ENCODE measurements around the gene RAD23A. TPM values are rescaled to one million over a fixed set of nuclear protein-coding genes. Genes with fewer than 3 reads are reported as not detected.
A peak's percentile ranks its signal among the peaks of the same experiment; 100 is the strongest.

The RAD23A gene
- polyA plus RNA-seq, 1 donor, result 71.9 TPM

GRCh38 chr19:12983542-12984142 is 38.0 kb downstream of the RAD23A start:
- peak; percentile 65 for DNase-seq

DNA sequence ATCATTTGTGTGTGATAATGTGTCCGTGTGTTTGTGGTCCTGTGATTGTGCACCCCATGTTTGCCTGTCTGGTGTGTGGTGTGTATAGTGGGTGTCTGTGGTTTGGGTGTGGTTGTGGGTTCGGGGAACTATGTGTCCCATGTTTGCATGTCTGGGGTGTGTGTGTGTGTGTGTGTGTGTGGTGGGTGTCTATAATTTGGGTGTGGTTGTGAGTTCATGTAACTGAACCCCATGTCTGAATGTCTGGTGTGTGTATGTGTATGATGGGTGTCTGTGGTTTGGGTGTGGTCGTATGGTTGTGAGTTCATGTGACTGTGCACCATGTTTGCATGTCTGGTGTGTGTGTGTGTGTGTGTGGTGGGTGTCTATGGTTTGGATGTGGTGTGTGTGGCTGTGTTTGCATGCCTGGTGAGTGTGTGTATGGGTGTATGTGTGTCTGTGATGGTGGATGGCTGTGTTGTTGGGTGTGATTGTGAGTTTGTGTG is 38.5 kb downstream of the RAD23A start:
- DNase-seq, result no peak

DNA sequence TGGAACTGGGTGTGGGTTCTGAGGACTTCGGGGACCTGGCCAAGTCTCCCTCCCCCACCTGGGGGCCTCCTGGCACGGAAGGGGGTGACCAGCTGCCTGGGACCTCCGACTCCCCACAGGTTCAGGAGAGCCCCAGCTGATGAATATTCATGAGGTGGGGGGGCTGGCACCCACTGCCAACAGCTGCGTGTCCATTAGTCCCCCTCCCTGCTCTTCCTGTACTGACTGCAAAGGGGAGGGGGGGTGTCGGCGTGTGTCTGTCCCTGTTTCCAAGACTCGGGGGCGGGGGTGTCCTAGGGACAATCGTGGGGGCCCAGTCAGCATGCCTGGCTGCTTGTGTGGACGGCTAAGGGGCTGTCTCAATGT is 39.0 kb downstream of the RAD23A start:
- no peak for DNase-seq

- no peak for DNase-seq
Observed at GRCh38 chr19:12985049-12985776, 39.6 kb downstream of the RAD23A start.

DNA sequence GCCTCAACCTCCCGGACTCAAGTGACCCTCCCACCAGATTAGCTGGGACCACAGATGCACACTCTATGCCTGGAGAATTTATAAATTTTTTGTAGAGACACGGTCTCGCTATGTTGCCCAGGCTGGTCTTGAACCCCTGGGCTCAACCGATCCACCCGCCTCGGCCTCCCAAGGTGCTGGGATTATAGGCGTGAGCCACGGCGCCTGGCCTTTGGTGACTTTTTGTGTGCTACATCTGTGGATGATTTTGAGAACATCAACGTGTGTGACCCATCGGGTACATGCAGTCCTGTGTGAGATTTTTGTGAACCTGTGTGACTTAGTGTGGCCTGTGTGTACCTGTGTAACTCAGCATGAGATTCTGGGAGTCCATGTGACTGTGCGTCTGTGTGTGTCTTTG is 41.1 kb downstream of the RAD23A start:
- DNase-seq, result no peak

DNA sequence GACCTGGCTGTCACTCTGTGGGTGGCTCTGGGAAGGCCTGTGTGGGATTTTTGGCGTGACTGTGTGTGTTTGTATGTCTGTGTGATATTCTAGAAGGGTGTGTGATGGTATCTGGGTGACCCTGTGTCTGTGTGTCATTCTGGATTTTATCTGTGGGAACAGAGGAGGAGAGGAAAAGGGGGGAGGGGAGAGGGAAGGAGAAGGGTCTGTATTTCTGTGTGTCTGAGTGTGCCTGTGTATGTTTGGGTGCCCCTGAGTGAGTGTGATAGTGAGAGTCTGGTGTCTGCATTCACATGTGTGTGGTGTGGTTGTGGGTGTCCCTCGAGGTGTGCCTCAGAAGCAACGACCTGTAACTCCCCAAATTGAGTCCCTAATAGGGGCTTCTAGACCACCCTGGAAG is 41.5 kb downstream of the RAD23A start:
- no peak for DNase-seq

DNA sequence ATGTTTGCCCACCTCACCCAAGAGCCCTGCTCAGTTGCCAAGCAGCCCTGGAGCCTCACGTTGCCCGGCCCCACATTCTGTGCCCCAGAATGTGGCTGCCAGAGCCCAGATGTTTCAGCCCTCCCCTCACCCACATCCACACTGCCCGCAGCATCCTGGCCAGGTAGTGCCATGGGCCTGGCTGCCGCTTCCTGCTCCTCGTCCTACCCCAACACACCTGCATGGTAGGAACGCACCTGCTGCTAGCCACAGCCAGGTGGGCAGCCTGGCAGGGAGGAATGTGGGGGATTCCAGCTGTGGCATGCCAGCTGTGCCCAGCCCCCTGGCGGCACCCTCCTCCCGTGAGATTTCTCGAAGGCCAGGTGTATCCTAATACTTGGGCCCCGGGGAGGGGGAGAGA is 42.1 kb downstream of the RAD23A start:
- DNase-seq, result no peak

DNA sequence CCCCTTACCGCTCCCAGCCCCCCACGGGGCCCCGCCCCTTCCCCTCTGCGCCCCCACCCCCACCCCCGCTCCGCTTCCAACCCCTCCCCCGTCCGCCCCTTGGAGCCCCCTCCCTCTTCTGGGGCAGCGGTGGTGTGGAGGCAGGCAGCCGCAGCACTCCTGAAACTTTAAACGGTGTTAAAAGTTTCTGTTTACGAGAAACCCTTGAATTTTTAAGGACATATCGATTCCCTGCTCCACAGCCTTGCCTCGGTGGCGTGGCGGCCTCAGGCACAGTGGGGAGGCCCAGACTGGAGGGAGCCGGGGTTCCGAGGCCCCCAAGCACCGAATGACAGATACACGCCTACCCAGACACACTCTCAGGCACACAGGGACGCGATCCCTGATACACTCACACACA is 44.8 kb downstream of the RAD23A start:
- no peak for DNase-seq

DNA sequence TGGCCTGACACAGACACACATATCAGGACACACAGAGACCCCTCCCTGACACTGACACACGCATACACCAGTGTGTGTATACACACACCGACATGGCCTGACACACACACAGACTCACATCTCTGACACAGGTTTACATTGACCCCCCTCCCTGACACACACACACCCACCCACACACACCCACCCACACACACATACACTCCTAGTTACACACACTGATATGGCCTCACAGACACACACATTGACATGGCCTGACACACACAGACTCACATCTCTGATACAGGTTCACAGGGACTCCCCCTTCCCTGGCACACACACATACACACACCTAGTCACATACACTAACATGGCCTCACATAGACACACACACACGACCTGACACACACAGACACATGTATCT is 45.2 kb downstream of the RAD23A start:
- no peak for DNase-seq

- no peak for DNase-seq
Observed at GRCh38 chr19:12991296-12991695, 45.6 kb downstream of the RAD23A start.

DNA sequence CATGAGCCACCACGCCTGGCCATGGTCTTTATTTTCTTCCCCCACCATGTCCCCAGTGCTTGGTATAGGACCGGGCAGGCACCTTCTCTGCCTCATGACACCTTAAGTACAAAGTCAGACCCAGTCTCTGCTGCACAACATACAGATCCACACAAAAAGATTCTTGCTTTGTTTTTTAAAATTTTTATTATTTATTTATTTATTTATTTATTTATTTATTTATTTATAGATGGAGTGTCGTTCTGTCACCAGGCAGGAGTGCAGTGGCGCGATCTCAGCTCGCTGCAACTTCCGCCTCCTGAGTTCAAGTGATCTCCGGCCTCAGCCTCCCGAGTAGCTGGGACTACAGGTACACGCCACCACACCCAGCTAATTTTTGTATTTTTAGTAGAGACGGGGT is 47.1 kb downstream of the RAD23A start:
- DNase-seq, result no peak

GRCh38 chr19:12993562-12993961 is 47.9 kb downstream of the RAD23A start:
- no peak for DNase-seq

DNA sequence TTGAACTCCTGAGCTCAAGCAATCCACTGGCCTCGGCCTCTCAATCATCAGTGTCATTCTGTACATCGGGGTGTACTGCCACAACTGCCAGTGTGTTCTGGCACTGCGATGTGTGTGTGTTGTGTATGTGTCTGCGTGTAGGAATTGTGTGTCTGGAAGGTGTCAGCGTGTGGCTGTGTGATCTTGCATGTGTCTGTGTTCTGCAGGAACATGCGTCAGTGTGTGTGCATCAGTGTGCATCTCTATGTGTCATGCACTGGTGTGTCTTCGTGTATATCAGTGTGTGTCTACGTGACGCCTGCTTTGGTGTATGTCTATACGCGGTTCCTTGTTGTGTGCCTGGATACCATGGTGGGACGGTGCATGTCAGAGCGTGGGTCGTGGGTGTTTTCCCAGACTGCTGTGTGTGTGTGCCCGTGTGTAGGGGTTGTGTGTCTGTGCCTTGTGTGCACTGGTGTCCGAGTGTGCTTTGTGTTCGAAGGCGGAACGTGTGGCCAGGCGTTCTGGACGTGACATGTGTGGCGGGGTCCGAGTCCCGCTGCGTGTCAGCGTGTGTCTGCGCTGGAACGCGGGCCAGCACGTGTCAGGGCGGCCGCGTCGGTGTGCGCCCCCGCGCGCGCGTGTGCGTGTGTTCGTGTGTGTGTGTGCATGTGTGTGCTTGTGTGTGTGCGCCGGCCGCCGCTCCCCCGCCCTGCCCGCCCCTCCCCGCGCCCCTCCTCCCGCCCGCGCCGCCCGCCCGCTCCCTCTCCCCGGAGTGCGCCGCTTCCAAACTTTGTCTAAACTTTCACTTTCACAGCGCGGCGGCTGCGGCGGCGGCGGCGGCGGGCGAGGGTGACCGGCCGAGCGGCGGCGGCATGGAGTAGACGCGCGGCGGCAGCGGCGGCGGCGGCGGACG is 49.3 kb downstream of the RAD23A start, which contains the start of gene NFIX:
Gene NFIX (plus strand): TSS at position 775 of the 895 bp plus-strand sequence. CDS start 363 bp downstream, outside the sequence.
- DNase-seq, result peak; percentile 63

DNA sequence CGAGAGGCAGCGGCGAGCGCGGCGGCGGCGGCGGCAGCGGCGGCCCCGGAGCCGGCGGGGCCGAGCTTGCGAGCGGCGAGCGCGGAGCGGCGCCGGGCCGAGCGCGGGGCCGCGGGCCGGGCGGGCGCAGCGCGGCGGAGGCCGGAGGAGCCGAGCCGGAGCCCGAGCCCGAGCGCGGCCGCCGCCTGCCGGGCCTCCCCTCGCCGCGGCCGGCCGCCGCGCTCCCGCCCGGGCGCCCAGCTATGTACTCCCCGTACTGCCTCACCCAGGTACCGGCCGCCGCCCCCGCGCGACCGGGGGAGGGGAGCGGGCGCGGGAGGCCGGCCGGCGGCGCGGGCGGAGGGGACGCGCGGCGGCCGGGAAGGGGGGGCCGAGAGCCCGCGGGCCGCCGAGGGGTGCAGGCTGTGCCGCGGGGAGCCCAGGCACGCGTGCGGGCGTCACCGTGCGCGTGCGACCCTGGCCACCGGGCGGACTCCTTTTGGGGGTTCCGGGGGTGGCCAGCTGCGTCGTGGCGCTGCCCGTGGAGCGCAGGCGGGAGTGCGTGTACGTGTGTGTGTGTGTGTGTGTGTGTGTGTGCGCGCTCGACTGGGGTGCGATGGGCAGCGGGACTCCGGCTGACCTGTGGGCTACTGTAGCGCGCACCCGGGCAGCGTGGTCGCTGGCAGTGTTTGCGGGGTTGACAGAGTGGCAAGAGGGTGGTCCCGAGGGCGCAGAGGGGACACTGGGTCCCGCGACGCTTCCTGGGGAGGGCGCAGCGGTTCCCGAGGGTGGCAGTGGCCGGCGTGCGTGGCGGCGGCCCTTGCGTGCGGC is 50.1 kb downstream of the RAD23A start:
- DNase-seq, result no peak

DNA sequence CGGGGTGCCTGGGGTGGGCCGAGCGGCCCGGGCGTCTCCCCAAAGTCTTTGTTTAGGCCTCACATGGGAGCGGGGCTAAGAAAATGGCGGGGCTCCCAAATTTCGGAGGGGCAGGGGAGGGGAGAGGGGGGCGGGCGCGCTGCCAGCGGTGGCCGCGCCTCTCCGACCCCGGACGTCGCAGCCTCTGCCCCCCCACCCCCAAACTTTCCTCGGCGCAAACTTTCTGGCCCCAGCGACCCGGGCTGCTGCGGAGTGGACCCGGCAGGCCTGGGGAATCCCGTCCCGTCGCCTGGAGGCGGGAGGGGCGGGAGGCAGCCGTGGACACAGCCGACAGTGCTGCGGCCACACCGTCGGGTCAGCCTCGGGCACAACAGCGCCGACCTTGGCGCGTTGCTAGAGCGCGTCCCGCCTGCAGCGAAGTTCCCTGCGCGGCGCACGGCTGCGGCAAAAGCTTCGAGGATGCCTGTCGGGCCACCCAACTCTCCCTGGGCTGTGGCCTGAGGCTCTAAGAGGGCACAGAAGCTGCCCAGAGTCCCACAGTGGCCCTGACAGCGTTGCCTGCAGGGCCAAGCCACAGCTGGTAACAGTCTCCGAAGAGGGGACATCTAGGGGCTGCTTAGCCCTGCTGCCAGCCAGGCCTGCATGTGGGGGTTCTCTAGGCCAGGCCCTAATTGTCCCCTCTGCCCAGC is 50.9 kb downstream of the RAD23A start:
- DNase-seq, result no peak

- no peak for DNase-seq
Observed at GRCh38 chr19:12997179-12997966, 51.7 kb downstream of the RAD23A start.

DNA sequence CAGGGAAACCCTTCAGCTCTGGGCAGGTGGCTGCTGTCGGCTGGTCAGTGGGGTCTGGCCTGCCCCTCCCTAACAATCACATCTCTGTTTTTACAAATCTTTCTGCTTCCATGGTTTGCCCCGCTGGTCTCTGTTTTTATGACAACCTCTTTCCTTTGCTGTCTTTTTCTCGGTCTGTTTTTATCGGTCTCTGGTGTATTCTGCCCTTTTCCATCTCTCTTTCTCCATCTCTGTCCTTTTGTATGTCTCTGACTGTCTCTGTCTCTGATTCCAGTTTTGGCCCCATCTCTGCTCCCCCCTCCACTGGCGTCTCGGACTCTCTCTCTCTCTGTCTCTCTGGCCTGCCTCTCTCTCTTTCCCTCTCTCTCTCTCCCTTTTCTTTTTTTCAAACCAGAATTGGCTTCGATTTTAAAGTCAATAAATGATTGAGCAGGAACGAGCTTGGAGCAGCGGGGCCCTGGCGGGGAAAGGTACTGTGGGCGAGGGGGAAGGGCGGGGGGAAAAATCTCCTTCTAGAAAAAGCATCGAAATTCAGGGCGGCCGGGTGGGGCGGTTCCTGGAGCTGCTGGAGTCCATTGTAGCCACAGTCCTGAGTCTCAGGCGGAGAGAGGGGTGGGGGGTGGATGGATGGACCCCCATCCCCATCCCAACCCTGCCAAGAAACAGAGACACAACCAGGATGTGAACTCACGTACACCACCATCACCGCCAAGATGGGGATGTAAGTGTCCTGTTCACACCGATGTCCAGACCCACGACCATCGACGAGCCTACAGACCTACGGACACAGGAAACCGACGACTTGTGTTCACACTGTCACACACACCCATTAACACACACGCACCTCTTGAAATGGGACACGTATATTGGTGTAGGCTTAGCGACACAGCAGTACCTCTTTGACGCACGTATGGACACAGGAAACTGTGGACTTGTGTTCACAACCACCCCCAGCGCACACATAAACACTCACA is 52.6 kb downstream of the RAD23A start:
- no peak for DNase-seq

- no peak for DNase-seq
Observed at GRCh38 chr19:13001166-13001501, 55.5 kb downstream of the RAD23A start.

DNA sequence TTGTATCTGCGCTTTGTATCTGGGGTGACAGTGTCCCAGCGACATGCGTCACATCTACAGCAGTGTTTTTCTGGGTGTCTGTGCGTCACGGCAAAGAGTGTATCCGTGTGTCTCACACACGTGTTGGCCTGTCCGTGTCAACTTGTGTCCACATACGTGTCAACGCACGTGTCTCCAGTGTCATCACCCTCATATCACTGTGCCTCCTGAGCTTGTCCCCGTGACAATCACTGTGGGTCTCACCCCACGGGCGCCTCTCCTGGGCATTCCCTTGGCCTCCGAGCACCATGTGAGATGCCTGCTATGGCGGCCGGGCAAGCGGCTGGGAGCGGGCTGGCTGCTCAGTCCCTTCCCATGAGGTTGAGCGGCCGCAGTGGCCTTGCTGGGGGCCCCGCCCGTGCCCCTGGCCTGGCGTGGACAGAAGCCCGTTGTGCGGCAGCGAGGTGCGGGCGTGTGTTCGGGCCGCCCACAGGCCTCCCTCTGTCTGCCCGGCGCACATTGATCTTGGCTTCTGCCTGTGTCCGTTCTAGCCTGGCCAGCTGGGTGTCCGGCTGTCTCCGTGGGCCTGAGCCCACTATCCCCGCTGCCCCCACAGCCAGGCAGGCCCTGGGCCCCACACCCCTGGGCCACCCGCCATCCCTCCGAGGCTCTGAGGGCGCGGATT is 56.0 kb downstream of the RAD23A start:
- DNase-seq, result no peak

Data from left kidney (tissue), 2 donors.